ENCODE data around the gene ZFPL1.
"Not testable (repeated sequence)": the region's sequence is repeated elsewhere in the genome, so short reads cannot be mapped to it uniquely, and the experiment has no call there.

The ZFPL1 gene

DNA sequence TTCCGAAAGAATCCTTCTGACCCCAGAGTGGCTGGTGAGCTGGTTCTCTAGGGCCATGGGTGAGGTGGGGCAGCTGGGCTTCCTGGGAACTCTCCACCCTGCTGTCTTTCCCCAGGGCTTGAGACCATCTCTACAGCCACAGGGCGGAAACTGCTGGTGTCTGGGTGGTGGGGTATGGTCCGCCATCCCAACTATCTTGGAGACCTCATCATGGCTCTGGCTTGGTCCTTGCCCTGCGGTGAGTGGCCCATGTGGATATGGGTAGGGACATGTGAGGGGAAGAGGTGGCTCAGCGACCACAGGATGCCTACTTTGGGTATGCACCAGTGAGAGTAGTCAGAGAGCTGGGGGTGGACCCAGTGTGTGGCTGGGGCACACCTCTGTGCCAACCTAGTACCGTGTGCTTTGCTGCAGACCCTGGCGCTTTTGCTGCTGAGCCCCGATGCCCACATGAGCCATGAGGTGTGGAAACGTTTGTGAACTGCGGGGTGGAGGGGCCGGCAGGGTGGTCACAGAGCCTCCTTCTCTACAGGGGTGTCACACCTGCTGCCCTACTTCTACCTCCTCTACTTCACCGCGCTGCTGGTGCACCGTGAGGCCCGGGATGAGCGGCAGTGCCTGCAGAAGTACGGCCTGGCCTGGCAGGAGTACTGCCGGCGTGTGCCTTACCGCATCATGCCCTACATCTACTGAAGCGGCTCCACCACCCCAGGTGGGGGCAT is 31.5 kb downstream of the ZFPL1 start:
- DNase-seq = no peak

DNA sequence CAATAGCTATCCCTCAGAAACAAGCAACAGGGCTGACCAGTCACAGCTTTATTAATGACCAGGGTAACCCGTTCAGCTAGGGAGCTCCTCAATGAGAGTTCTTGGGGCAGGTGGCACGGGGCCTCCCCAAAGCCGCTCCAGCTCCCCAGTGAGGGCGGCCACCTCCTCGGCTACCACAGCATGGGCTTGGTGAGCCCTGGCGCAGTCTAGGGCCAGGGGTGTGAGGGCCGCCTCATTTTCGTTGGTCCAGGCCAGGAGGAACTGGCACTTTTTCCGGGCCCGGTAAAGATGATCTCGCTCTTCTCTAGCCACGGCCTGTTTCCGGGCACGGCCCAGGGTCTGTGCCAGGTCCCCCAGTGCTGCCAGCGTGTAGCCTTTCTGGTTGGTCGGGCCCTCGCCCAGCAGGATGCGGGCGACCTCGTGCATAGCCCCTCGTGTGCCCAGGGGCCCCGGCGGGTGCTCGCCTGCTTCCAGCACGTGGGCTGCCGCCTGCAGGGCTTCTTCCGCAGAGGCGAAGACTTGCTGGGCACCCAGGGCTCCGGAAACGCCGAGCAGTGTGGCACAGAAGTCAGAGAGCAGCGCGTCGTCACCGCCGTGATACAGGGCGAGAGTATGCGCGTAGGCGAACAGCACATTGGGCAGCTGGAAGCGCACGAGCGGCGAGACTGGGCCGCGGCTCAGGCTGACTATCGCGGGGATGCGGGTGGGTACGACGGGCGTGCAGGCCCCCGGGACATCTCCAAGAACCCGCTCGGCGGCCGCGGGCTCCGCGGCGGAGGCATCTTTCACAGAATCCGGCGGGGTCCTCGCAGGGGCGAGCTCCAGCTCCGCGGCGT is 32.6 kb downstream of the ZFPL1 start:
- no peak for DNase-seq

GRCh38 chr11:65117206-65118096 is 33.4 kb downstream of the ZFPL1 start, which contains the start of gene ZNHIT2:
ZNHIT2 (minus strand) TSS chr11:65117701; CDS start chr11:65117653, 48 bp downstream.
- DNase-seq = peak; percentile 99

- no peak for DNase-seq
These were observed 34.2 kb downstream of the ZFPL1 start for GRCh38 chr11:65118097-65118837.

GRCh38 chr11:65118891-65119669 is 35.1 kb downstream of the ZFPL1 start:
- DNase-seq = not testable (repeated sequence)

- no peak for DNase-seq
These were observed 35.6 kb downstream of the ZFPL1 start for GRCh38 chr11:65119670-65119995.

DNA sequence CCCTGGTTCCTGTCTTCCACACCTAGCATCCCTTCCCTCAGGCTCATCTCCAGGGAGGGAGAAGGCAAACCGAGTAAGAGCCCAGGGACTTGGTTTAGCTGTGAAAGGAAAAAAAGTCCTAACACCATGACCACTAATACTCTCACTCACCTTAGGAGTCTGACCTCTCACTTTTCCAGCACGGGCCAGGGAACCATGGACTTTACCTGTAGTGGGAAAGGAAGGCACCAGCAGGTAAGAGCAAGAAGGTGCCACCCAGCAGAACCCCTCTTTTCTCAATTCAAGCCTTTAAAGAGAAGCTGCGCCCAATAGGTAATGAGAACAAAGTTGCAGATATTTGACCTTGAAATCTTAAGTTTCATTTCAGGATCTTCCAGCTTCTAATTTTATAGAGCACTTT is 36.8 kb downstream of the ZFPL1 start:
- no peak for DNase-seq

DNA sequence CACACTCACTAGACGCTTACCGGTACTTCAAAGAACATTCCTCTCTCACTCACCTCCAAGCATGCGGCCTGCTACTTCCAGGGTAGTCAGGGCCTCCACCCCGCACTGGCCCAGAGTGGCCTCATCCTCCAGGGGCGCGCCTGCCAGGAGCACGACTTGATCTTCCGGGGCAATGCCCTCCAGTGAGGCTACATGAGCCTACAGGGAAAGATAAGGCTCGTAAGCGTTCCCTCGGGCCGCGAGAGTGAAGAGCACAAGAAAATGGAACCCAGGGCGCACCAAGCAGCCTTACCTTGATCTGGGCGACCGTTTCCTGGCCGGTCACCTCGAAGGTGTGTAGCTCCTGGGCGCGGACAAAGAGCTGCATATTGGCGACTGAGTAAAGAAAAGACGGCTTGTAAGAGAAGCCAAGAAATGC is 37.4 kb downstream of the ZFPL1 start:
- DNase-seq = no peak

GRCh38 chr11:65121865-65122696 is 38.1 kb downstream of the ZFPL1 start, which contains the start of the genes FAU and MRPL49:
FAU (minus strand) TSS chr11:65122134; CDS start chr11:65121813, 321 bp downstream.
MRPL49 (plus strand) TSS chr11:65122321; CDS start chr11:65122347, 26 bp downstream.
- DNase-seq = peak; percentile 95

- no peak for DNase-seq
These were observed 40.6 kb downstream of the ZFPL1 start for GRCh38 chr11:65124480-65125196.

- no peak for DNase-seq
These were observed 41.4 kb downstream of the ZFPL1 start for GRCh38 chr11:65125197-65126056.

DNA sequence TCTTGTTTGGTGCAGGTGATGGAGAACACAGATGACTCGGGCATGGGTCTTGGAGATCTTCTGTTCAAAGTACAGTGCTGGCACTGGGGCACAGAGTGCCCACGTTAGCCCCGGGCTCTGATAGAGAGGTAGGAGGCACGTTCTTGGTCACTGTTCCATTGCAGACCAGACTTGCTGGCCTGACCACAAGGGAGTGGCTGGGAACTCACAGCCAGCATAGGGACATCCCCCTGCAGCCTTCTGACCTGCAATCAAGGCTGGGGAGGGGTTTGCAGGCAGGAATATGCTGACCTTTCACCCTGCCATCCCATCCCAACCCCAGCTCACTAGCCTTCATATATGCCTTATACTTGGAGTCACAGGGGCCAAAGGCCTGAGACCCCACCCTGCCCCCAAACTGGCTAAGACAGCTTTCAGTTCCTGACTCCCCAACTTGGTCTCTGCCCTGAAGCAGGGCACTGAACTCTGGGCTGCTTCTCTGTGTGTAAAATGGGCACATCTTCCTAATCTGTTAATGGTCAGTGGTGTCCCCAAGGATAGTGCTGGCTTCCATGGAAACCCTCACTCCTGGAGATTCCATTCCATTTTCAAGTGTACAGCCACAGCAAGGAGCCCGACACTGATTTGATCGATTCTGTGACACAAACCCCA is 42.7 kb downstream of the ZFPL1 start:
- no peak for DNase-seq

GRCh38 chr11:65127473-65128181 is 43.6 kb downstream of the ZFPL1 start:
- DNase-seq = no peak

DNA sequence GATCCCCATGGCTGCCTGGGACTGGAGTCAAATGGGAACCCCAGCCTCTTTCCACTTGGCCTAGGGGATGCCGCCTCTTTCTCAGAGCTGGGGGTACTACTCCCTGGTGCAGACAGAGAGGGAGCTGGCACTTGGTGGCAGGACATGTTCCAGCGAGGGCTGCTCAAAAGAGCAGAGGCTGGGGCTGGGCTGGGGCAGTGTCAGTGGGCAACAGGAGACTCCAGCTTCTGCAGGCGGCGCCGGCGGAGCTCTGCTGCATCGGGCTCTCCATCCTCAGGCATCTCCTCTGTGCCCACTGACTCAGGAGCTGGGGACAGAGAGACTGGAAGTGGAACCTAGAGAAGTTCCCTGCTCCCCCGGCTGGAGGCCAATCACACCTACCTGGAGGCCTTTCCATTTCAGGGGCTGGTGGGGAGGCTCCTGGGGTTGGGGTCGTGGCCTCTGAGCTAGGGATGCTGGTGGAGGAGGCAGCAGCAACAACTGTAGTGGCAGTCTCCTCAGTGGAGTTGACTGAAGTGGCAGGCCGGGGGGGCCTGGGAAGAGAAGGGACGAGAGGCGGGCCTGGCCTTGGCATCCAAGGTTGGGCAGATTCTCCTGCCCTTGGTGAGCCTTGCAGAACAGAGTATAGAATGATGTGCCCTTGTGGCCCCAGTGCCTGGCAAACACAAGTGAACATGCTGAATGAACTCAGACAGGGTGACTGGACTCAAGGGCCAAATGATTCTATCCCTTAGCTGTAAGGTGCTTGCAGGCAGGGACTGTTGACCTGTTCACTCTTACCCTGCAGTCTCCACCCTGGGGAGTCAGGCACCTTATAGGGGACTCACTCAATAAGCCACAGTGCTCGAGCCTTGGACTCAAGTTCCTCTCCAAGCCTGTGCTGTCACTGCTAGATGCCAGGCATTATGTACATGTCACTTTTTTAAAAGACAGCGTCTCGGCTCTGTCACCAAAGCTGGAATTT is 44.4 kb downstream of the ZFPL1 start:
- DNase-seq = no peak

GRCh38 chr11:65129649-65130441 is 45.8 kb downstream of the ZFPL1 start:
- DNase-seq = no peak
